Adipocyte (in vitro differentiated cells): ENCODE measurements around the gene SCAF11.

Source experiments
- DNase-seq: peaks from one replicate; pipeline ENCODE4 v3.0.0-alpha.2; 2015; ENCODE audit warnings: low read depth
- H3K27me3 ChIP-seq: replicated peaks from 2 replicates; pipeline ENCODE4 v1.7.0; 2013; ENCODE audit warnings: mild to moderate bottlenecking, low read length, moderate library complexity; ENCODE audit not compliant: control insufficient read depth, insufficient read depth
- H3K36me3 ChIP-seq: 2 replicates; pipeline ENCODE4 v1.7.0; 2013; ENCODE audit warnings: low read length, mild to moderate bottlenecking, moderate library complexity; ENCODE audit not compliant: control insufficient read depth, insufficient read depth, severe bottlenecking
- H3K4me1 ChIP-seq: 2 replicates; pipeline ENCODE4 v1.7.0; 2013; ENCODE audit warnings: mild to moderate bottlenecking, low read length, moderate library complexity; ENCODE audit not compliant: control insufficient read depth, insufficient read depth
- H3K4me3 ChIP-seq: 2 replicates; pipeline ENCODE4 v1.7.0; 2013; ENCODE audit warnings: mild to moderate bottlenecking, low read length, moderate library complexity
- H3K9ac ChIP-seq: 2 replicates; pipeline ENCODE4 v1.7.0; 2013; ENCODE audit warnings: mild to moderate bottlenecking, low read length, moderate library complexity
- H3K9me3 ChIP-seq: 2 replicates; pipeline ENCODE4 v1.7.0; 2013; ENCODE audit warnings: mild to moderate bottlenecking, low read length, moderate library complexity; ENCODE audit not compliant: control insufficient read depth

The SCAF11 gene

DNA sequence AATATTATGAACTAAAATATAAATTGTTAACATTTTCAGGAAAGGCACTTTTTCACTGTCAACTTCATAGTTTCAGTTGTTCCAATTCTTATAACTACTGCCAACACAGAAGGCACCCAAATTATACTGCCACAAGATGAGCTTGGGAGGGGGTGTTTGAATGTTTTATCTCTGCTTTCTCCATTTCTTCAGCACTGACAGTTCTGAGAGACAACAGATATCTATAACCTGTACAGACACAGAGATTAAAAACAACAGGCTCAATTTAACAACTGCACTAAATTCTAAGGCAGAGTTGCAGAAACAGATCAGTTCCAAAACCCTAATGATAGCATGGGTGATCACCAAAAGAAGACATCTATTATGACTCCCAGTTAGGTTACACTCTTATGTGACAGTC, 12.8 kb downstream of the SCAF11 start:
- Histone ChIP-seq H3K4me3 (no peak overlapping the region), H3K9ac (no peak overlapping the region), H3K9me3 (no peaks in the 10 kb centered on the region), H3K36me3 (no peaks in the 10 kb centered on the region), H3K27me3 (no peaks in the 10 kb centered on the region), H3K4me1 (peaks cover 80% of the 10 kb centered on the region)
- DNase-seq: no peak

DNA sequence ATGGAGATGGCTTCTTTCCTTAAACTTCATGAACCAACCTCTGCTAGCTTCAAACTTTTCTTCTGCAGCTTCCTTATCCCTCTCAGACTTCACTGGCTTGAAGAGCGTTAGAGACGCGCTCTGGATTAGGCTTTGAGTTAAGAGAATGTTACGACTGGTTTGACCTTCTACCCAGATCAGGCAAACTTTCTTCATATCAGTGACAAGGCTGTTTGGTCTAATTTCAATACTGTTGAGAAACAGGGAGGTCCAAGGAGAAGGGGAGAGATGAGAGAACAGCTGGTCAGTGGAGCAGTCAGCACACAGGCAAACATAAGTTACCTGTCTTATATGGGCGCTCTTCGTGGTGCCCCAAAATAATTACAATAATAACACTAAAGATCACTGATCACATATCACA, 14.9 kb downstream of the SCAF11 start:
- no peaks in the 10 kb centered on the region for H3K9me3 ChIP-seq
- no peak for DNase-seq
- H3K27me3 ChIP-seq: no peaks in the 10 kb centered on the region
- peaks cover 11% of the 10 kb centered on the region for H3K36me3 ChIP-seq
- H3K4me3 ChIP-seq: peak overlapping the region; percentile 0
- H3K4me1 ChIP-seq: peaks cover 73% of the 10 kb centered on the region
- H3K9ac ChIP-seq: no peak overlapping the region

DNA sequence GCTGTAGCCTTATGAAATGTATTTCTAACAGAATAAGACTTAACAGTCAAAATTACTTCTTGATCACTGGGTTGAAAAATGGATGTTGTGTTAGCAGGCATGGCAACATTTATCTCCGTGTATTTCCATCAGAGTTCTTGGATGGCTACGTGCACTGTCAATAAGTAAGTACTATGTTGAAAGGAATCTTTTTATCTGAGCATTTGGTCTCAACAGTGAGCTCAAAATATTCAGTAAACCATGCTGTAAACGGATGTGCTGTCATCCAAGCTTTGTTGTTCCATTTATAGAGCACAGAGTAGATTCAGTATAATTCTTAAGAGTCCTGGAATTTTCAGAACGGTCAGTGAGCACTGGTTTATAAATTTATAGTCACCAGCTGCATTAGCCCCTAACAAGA, 15.5 kb downstream of the SCAF11 start:
- Histone ChIP-seq H3K36me3 (peaks cover 14% of the 10 kb centered on the region), H3K4me3 (no peak overlapping the region), H3K9ac (no peak overlapping the region), H3K9me3 (no peaks in the 10 kb centered on the region), H3K4me1 (peaks cover 67% of the 10 kb centered on the region), H3K27me3 (no peaks in the 10 kb centered on the region)
- DNase-seq: no peak

DNA sequence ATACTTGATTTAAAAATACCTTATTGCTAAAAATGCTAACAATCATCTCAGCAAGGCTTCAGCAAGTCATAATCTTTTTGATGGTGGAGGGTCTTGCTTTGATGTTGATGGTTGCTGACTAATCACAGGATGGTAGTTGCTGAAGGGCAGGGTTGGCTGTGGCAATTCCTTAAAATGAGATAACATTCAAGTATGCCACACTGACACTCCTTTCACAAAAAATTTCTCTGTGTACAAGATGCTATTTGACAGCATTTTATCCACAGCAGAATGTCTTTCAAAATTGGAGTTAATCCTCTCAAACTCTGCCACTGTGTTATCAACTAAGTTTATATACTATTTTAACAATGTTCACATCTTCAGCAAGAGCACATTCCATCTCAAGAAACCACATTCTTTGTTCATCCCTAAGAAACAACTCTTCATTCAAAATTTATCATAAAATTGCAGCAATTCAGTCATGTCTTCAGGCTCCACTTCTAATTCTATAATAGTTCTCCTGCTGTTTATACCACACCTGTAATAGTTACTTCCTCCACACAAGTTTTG, 16.1 kb downstream of the SCAF11 start:
- peaks cover 14% of the 10 kb centered on the region for H3K36me3 ChIP-seq
- H3K4me1 ChIP-seq: peaks cover 62% of the 10 kb centered on the region
- no peak overlapping the region for H3K9ac ChIP-seq
- H3K4me3 ChIP-seq: no peak overlapping the region
- DNase-seq: no peak
- no peaks in the 10 kb centered on the region for H3K9me3 ChIP-seq
- no peaks in the 10 kb centered on the region for H3K27me3 ChIP-seq

DNA sequence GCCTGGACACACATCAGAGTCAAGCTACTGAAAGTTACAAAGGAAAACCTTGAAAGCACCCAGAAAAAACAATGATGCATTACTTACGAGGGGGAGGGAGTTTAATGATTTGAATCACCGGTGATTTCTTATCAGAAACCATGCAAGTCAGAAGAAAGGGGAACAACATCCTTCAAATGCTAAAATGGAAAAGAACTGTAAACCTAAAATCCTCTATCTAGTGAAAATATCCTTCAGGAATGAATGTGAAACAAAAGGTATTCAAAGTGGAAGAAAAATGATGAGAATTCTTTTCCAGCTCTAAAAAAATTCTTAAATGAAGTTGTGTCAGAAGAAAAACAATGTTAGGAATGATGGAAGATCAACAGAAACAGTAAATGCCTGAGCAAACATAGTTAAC, 16.8 kb downstream of the SCAF11 start:
- H3K9me3 ChIP-seq: no peaks in the 10 kb centered on the region
- peak; percentile 46 for DNase-seq
- H3K36me3 ChIP-seq: peaks cover 14% of the 10 kb centered on the region
- no peak overlapping the region for H3K9ac ChIP-seq
- H3K27me3 ChIP-seq: no peaks in the 10 kb centered on the region
- H3K4me3 ChIP-seq: no peak overlapping the region
- H3K4me1 ChIP-seq: peaks cover 67% of the 10 kb centered on the region

DNA sequence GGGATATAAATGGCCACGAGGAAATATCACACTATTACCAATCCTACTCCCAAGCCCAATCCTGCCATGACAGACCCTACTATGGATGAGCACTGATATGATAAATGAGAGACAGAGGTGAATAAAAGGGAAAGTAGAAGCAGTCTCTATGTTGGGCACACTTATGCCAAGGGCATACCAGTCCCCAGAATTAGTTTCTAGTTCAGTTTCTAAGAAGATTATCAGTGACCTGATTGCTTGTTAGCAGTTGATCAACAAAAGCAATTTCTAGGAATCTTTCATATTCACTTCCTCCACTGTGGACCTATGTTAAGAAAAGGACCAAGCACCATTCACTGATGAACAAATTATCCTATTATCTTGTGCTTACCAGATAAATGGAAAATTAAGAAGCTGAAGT, 20.0 kb downstream of the SCAF11 start:
- no peaks in the 10 kb centered on the region for H3K9me3 ChIP-seq
- peaks cover 68% of the 10 kb centered on the region for H3K4me1 ChIP-seq
- H3K36me3 ChIP-seq: peaks cover 14% of the 10 kb centered on the region

DNA sequence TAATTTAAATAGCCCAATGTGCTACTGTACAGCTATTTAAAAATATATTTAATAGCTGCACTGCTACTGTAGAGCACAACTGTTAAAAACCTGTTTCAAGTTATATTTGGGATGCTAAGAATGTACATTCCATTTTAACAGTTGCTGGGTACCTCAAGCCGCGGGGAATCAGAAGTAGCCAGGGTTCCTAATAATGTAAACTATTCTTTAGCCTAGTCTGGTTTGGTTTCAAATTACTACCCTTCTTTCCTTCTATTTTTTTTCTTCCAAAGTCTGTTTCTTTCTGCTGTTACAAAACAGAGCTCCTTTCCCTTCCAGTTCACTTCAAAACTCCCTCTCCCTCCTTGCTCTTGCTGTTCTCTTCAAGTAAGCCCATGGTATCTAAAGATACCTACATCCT, 21.3 kb downstream of the SCAF11 start:
- no peak overlapping the region for H3K4me3 ChIP-seq
- peak; percentile 80 for DNase-seq
- no peak overlapping the region for H3K9ac ChIP-seq
- H3K36me3 ChIP-seq: peaks cover 16% of the 10 kb centered on the region
- no peaks in the 10 kb centered on the region for H3K27me3 ChIP-seq
- H3K9me3 ChIP-seq: no peaks in the 10 kb centered on the region
- H3K4me1 ChIP-seq: peaks cover 64% of the 10 kb centered on the region

More for the DNA sequence above, 20.0 kb downstream of the SCAF11 start:
- no peak for DNase-seq
- no peak overlapping the region for H3K9ac ChIP-seq
- no peaks in the 10 kb centered on the region for H3K27me3 ChIP-seq
- no peak overlapping the region for H3K4me3 ChIP-seq

DNA sequence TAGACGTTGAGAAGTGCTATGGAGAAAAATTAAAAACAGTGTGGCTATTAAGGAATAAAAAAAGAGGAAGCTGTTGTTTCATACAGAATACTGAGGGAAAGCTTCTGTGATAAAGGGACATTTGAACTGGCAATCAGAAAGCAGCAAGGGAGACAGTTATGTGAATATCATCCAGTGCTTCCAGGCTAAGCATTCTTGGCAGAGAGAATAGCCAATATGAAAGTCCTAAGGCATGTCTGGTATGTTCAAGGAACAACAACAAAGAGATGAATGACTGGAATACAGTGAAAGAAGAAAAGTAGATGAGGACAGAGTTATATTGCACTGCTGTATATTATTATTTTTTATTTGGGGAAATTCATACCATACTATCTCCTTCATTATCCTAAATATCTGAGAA, 23.9 kb downstream of the SCAF11 start:
- peak; percentile 80 for DNase-seq

DNA sequence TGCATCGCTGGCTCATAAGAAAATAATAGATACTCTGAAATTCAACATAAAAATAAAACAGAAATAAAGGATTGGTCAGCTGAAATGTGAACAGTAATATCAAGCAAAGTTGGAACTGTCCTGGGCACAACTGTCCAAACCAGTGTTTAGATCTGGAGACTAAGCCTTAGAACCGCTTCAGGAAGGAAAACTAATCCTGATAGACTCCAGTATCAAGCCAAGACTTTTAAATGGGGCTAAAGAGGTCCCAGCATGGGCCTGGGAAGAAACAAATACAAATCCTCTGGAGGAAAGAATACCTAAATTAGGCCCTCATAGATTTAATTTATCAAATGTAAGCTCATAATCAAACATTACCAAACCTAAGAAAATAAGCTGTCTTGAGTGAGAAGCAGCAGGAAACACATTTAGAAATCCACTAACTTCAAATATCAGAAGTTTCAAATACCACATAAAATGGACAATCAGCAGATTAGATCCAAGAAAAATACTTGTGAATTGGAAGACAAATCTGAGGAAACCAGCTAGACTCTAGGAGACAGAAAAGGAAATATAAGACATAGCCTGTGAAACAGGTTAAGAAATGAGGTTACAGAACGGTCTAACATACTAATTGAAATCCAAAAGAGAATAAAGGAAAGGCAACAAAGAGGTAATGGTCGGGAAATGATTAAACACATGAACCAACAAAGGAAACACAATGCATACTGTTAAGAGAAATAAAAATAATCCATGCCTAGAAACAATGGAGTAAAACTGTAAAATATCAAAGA, 27.6 kb downstream of the SCAF11 start:
- Histone ChIP-seq H3K36me3 (peaks cover 48% of the 10 kb centered on the region), H3K9me3 (no peaks in the 10 kb centered on the region), H3K4me1 (peaks cover 32% of the 10 kb centered on the region), H3K27me3 (no peaks in the 10 kb centered on the region), H3K4me3 (no peak overlapping the region), H3K9ac (no peak overlapping the region)
- no peak for DNase-seq

More for the DNA sequence above, 23.9 kb downstream of the SCAF11 start:
- Histone ChIP-seq H3K9me3 (no peaks in the 10 kb centered on the region), H3K27me3 (no peaks in the 10 kb centered on the region), H3K4me1 (peaks cover 44% of the 10 kb centered on the region), H3K36me3 (peaks cover 35% of the 10 kb centered on the region), H3K4me3 (peak overlapping the region; percentile 31), H3K9ac (peak overlapping the region; percentile 27)

DNA sequence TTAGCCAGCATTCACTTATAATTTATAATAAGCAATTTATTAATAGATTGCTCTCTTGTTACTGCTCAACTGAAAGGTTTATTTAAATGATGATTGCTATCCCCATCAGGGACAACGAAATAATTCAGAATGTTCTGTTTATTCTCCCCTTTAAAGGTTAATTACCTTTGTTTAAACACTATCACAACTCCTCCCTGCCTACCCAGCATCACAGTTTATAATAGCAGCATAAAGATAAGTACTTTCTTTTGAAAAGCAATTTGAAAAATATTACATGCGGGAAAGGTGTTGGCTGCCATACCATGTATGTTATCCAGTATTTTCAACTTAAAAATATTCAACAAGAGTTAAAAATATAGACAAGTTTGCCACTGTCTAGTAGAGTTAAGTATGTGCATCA, 30.6 kb downstream of the SCAF11 start:
- Histone ChIP-seq H3K4me1 (peaks cover 2% of the 10 kb centered on the region), H3K4me3 (no peak overlapping the region), H3K27me3 (no peaks in the 10 kb centered on the region), H3K9me3 (no peaks in the 10 kb centered on the region), H3K36me3 (peaks cover 58% of the 10 kb centered on the region), H3K9ac (no peak overlapping the region)
- DNase-seq: no peak

DNA sequence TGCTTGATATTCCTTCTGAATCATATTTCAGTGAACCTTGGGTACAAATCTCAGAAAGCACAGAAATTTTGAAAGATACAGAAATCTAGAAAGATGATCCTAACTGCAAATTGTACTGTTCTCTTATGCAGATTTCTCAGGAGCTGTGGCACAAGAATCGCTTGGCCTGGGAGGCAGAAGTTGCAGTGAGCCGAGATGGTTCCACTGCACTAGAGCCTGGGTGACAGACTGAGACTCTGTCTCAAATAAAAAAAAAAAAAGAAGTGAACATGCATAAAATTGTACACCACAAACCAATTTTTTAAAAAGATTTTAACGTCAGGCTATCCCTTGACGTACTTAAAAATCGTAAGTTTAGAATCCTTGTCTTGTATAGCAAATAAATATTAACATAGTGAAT, 31.3 kb downstream of the SCAF11 start:
- H3K9ac ChIP-seq: no peak overlapping the region
- H3K4me1 ChIP-seq: no peaks in the 10 kb centered on the region
- no peak overlapping the region for H3K4me3 ChIP-seq
- H3K9me3 ChIP-seq: no peaks in the 10 kb centered on the region
- DNase-seq: no peak
- H3K36me3 ChIP-seq: peaks cover 57% of the 10 kb centered on the region
- no peaks in the 10 kb centered on the region for H3K27me3 ChIP-seq
